CD4-positive, CD25-positive, alpha-beta regulatory T cell (primary cell): ENCODE measurements around the gene PCGF1. TPM values are rescaled to one million over a fixed set of nuclear protein-coding genes. Genes with fewer than 3 reads are reported as not detected.

ENCODE experiments used
- ATAC-seq, 2 donors: fragments of 150-1000 bp; cut with Tn5 transposase; one replicate each; pipeline ENCODE4 v1.10.0; 2021; ENCODE audit warnings: low read depth in 2 of 2, moderate number of reproducible peaks in 2 of 2, moderate library complexity in 1 of 2
- DNase-seq, 3 donors: peaks; one replicate each; pipeline versions ENCODE4 v3.0.0 to v3.0.0-alpha.2; 2012 to 2022; ENCODE audit warnings: mixed read lengths in 1 of 3
- H3K27ac ChIP-seq: one replicate; pipeline ENCODE4 v1.7.0; 2013; ENCODE audit warnings: mild to moderate bottlenecking, low read length; ENCODE audit not compliant: insufficient read depth, poor library complexity, severe bottlenecking
- H3K27me3 ChIP-seq: one replicate; pipeline ENCODE4 v1.7.0; 2013; ENCODE audit warnings: low read length; ENCODE audit not compliant: control insufficient read depth, insufficient read depth
- H3K36me3 ChIP-seq: one replicate; pipeline ENCODE4 v1.7.0; 2013; ENCODE audit warnings: mild to moderate bottlenecking, low read length, moderate library complexity; ENCODE audit not compliant: control insufficient read depth, insufficient read depth
- H3K4me1 ChIP-seq: 2 replicates; pipeline ENCODE4 v1.7.0; 2013; ENCODE audit warnings: mild to moderate bottlenecking, low read length; ENCODE audit not compliant: insufficient read depth, control insufficient read depth, poor library complexity, severe bottlenecking
- H3K4me3 ChIP-seq: one replicate; pipeline ENCODE4 v1.7.0; 2013; ENCODE audit warnings: low read depth, mild to moderate bottlenecking, low read length, moderate library complexity
- H3K9me3 ChIP-seq, 2 experiments: 1 replicate in 1 of 2; 2 replicates in 1 of 2; pipeline ENCODE4 v1.7.0; 2013; ENCODE audit warnings: low read length in 2 of 2, mild to moderate bottlenecking in 1 of 2, moderate library complexity in 1 of 2; ENCODE audit not compliant: control insufficient read depth in 2 of 2
- H3K27ac Mint-ChIP-seq, 3 donors: one replicate each; pipeline ENCODE4 v1.8.0; 2020 to 2022; ENCODE audit warnings: mild to moderate bottlenecking in 3 of 3, mixed read lengths in 3 of 3, moderate library complexity in 2 of 3
- H3K27me3 Mint-ChIP-seq: one replicate; pipeline ENCODE4 v1.8.0; 2022; ENCODE audit warnings: mild to moderate bottlenecking, mixed read lengths
- H3K36me3 Mint-ChIP-seq: one replicate; pipeline ENCODE4 v1.8.0; 2020; ENCODE audit warnings: mixed read lengths
- H3K4me1 Mint-ChIP-seq, 4 donors: one replicate each; pipeline ENCODE4 v1.8.0; 2020 to 2022; ENCODE audit warnings: mixed read lengths in 4 of 4, mild to moderate bottlenecking in 1 of 4
- H3K4me3 Mint-ChIP-seq, 4 donors: one replicate each; pipeline ENCODE4 v1.8.0; 2020 to 2022; ENCODE audit warnings: mild to moderate bottlenecking in 4 of 4, mixed read lengths in 4 of 4, moderate library complexity in 3 of 4
- H3K9me3 Mint-ChIP-seq, 7 donors: one replicate each; pipeline ENCODE4 v1.8.0; 2020 to 2022; ENCODE audit warnings: mixed read lengths in 7 of 7, mild to moderate bottlenecking in 3 of 7, moderate library complexity in 2 of 7
- polyA plus RNA-seq, 4 donors: library from polyadenylated mRNA; unstranded; fragments of 300-500 nt; fragmentation: Illumina TruSeq; gene quantifications; one replicate each; pipeline ENCODE4 v1.2.3, GENCODE V29; 2021
- total RNA-seq: library from RNA; stranded (reverse); gene quantifications from one replicate; pipeline ENCODE4 v1.2.3, GENCODE V29; 2022

PCGF1 gene
- total and polyA plus RNA-seq, 5 donors from 2014 or later = 13.8 to 23.9 (median 16.7) TPM

GRCh38 chr2:74522516-74522915 lies 15.0 kb upstream of the PCGF1 start:
- Mint-ChIP-seq H3K4me3 (peak overlapping the region in 2 of 4 donors; percentile 7 to 48), H3K9me3 (peaks cover 0 to 7% (median 0%) of the 10 kb centered on the region in 7 donors), H3K27me3 (peaks cover 51% of the 10 kb centered on the region), H3K36me3 (peaks cover 18% of the 10 kb centered on the region), H3K27ac (no peak overlapping the region), H3K4me1 (peaks cover 0 to 15% (median 3%) of the 10 kb centered on the region in 4 donors)
- no peak for ATAC-seq
- no peak overlapping the region for H3K27ac ChIP-seq
- no peak for DNase-seq
- H3K4me1 ChIP-seq = no peaks in the 10 kb centered on the region
- no peaks in the 10 kb centered on the region for H3K9me3 ChIP-seq
- no peak overlapping the region for H3K4me3 ChIP-seq
- H3K27me3 ChIP-seq = peaks cover 28% of the 10 kb centered on the region
- H3K36me3 ChIP-seq = peaks cover 15% of the 10 kb centered on the region

GRCh38 chr2:74516650-74517049 lies 9.2 kb upstream of the PCGF1 start:
- H3K9me3 Mint-ChIP-seq = peaks cover 0 to 12% (median 0%) of the 10 kb centered on the region in 7 donors
- ATAC-seq (no peak), DNase-seq (no peak)
- H3K4me1 Mint-ChIP-seq = peaks cover 0 to 29% (median 2%) of the 10 kb centered on the region in 4 donors
- Histone ChIP-seq H3K27me3 (peaks cover 42% of the 10 kb centered on the region), H3K4me3 (no peak overlapping the region), H3K4me1 (peaks cover 33% of the 10 kb centered on the region), H3K9me3 (no peaks in the 10 kb centered on the region), H3K27ac (no peak overlapping the region), H3K36me3 (no peaks in the 10 kb centered on the region)
- peak overlapping the region; percentile 58 to 86 (median 80) for H3K4me3 Mint-ChIP-seq
- peaks cover 4% of the 10 kb centered on the region for H3K36me3 Mint-ChIP-seq
- H3K27ac Mint-ChIP-seq = no peak overlapping the region
- peaks cover 80% of the 10 kb centered on the region for H3K27me3 Mint-ChIP-seq

- peaks cover 0 to 12% (median 0%) of the 10 kb centered on the region in 7 donors for H3K9me3 Mint-ChIP-seq
- peaks cover 79% of the 10 kb centered on the region for H3K27me3 Mint-ChIP-seq
- H3K4me3 ChIP-seq = no peak overlapping the region
- DNase-seq = peak; percentile 52 to 85 (median 71)
- peak; percentile 75 to 77 for ATAC-seq
- no peaks in the 10 kb centered on the region for H3K9me3 ChIP-seq
- no peak overlapping the region for H3K27ac ChIP-seq
- peak overlapping the region in 3 of 4 donors; percentile 74 to 86 (median 85) for H3K4me3 Mint-ChIP-seq
- peaks cover 42% of the 10 kb centered on the region for H3K27me3 ChIP-seq
- H3K4me1 Mint-ChIP-seq = peaks cover 0 to 29% (median 2%) of the 10 kb centered on the region in 4 donors
- H3K36me3 ChIP-seq = no peaks in the 10 kb centered on the region
- H3K27ac Mint-ChIP-seq = no peak overlapping the region
- peaks cover 33% of the 10 kb centered on the region for H3K4me1 ChIP-seq
- peaks cover 4% of the 10 kb centered on the region for H3K36me3 Mint-ChIP-seq
These were observed 8.6 kb upstream of the PCGF1 start for GRCh38 chr2:74515981-74516633.

GRCh38 chr2:74515271-74515980 lies 7.9 kb upstream of the PCGF1 start:
- Mint-ChIP-seq H3K4me1 (peaks cover 0 to 29% (median 4%) of the 10 kb centered on the region in 4 donors), H3K9me3 (peaks cover 0 to 13% (median 0%) of the 10 kb centered on the region in 7 donors), H3K27me3 (peaks cover 77% of the 10 kb centered on the region), H3K4me3 (peak overlapping the region; percentile 21 to 85 (median 58)), H3K27ac (no peak overlapping the region), H3K36me3 (peaks cover 4% of the 10 kb centered on the region)
- H3K27me3 ChIP-seq = peaks cover 41% of the 10 kb centered on the region
- ATAC-seq = no peak
- H3K4me1 ChIP-seq = peaks cover 33% of the 10 kb centered on the region
- DNase-seq = peak in 1 of 3 donors; percentile 45
- H3K4me3 ChIP-seq = no peak overlapping the region
- H3K36me3 ChIP-seq = no peaks in the 10 kb centered on the region
- H3K9me3 ChIP-seq = no peaks in the 10 kb centered on the region
- H3K27ac ChIP-seq = no peak overlapping the region

- H3K9me3 ChIP-seq = no peaks in the 10 kb centered on the region
- H3K9me3 Mint-ChIP-seq = peaks cover 0 to 12% (median 0%) of the 10 kb centered on the region in 7 donors
- ATAC-seq (no peak), DNase-seq (peak in 1 of 3 donors; percentile 26)
- peaks cover 69% of the 10 kb centered on the region for H3K27me3 Mint-ChIP-seq
- H3K4me3 Mint-ChIP-seq = peak within 1 kb of the TSS; percentile 39 to 85 (median 76)
- no peaks in the 10 kb centered on the region for H3K36me3 ChIP-seq
- H3K27ac ChIP-seq = no peak within 1 kb of the TSS
- no peak within 1 kb of the TSS for H3K27ac Mint-ChIP-seq
- peaks cover 38% of the 10 kb centered on the region for H3K27me3 ChIP-seq
- H3K36me3 Mint-ChIP-seq = peaks cover 4% of the 10 kb centered on the region
- H3K4me3 ChIP-seq = no peak within 1 kb of the TSS
- peaks cover 33% of the 10 kb centered on the region for H3K4me1 ChIP-seq
- peaks cover 0 to 29% (median 5%) of the 10 kb centered on the region in 4 donors for H3K4me1 Mint-ChIP-seq
These were observed 7.1 kb upstream of the PCGF1 start, which contains the start of gene TLX2 for GRCh38 chr2:74514368-74515270. Gene TLX2 (plus strand): TSS chr2:74514450. CDS start chr2:74514807, 357 bp downstream.

- DNase-seq (peak in 1 of 3 donors; percentile 71), ATAC-seq (no peak)
- H3K27me3 Mint-ChIP-seq = peaks cover 62% of the 10 kb centered on the region
- Histone ChIP-seq H3K4me1 (peaks cover 33% of the 10 kb centered on the region), H3K4me3 (no peak overlapping the region), H3K27ac (no peak overlapping the region), H3K27me3 (peaks cover 32% of the 10 kb centered on the region), H3K36me3 (no peaks in the 10 kb centered on the region), H3K9me3 (no peaks in the 10 kb centered on the region)
- H3K36me3 Mint-ChIP-seq = peaks cover 4% of the 10 kb centered on the region
- H3K27ac Mint-ChIP-seq = no peak overlapping the region
- peaks cover 0 to 12% (median 0%) of the 10 kb centered on the region in 7 donors for H3K9me3 Mint-ChIP-seq
- H3K4me1 Mint-ChIP-seq = peaks cover 0 to 30% (median 5%) of the 10 kb centered on the region in 4 donors
- peak overlapping the region in 3 of 4 donors; percentile 26 to 76 (median 75) for H3K4me3 Mint-ChIP-seq
These were observed 6.3 kb upstream of the PCGF1 start for GRCh38 chr2:74513605-74514367.
